NCI-H69 (cell line): ENCODE measurements around the gene RAET1L.
"Not testable (repeated sequence)": the region's sequence is repeated elsewhere in the genome, so short reads cannot be mapped to it uniquely, and the experiment has no call there.

Experiments used
- DNase-seq: peaks from one replicate; lab custom pipeline; 2025; lab: John Stamatoyannopoulos, UW

RAET1L gene

GRCh38 chr6:150016324-150017185, 8.8 kb downstream of the RAET1L start:
- peak; percentile 76 for DNase-seq

DNA sequence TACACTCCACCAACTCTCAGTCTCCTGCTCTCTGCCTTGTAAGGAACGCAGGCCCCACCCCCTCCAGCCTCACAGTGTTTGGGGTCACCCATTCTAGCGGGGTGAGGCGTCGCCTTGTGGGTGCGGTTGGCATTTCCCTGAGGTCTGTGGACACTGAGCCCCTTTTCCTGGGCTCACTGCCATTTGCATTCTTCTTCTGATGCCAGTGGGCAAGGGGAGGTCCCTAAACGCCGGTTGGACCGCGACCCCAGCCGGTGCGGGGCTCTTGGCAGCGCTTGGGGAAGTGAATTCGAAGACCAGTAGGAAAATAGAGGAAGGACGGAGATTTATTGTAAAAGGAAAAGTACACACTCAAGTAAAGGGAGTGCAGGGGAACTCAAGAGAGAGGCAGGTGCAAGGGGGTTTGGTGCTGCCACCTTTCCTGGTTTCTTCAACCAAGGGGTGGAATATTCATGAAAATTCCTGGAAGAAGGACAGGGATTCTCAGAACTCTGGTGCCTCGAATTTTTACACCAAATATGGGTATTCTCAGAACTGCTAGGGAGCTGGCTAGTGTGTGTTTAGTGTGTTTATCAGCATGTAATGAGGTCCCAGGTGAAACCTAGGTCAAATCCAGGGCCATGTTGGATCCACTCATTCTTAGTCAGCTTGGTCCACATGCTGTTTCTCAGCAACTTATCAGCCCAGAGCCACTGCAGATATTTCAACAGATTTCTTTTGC, 9.9 kb downstream of the RAET1L start:
- not testable (repeated sequence) for DNase-seq

GRCh38 chr6:150014623-150015280, 10.6 kb downstream of the RAET1L start:
- DNase-seq = not testable (repeated sequence)

DNA sequence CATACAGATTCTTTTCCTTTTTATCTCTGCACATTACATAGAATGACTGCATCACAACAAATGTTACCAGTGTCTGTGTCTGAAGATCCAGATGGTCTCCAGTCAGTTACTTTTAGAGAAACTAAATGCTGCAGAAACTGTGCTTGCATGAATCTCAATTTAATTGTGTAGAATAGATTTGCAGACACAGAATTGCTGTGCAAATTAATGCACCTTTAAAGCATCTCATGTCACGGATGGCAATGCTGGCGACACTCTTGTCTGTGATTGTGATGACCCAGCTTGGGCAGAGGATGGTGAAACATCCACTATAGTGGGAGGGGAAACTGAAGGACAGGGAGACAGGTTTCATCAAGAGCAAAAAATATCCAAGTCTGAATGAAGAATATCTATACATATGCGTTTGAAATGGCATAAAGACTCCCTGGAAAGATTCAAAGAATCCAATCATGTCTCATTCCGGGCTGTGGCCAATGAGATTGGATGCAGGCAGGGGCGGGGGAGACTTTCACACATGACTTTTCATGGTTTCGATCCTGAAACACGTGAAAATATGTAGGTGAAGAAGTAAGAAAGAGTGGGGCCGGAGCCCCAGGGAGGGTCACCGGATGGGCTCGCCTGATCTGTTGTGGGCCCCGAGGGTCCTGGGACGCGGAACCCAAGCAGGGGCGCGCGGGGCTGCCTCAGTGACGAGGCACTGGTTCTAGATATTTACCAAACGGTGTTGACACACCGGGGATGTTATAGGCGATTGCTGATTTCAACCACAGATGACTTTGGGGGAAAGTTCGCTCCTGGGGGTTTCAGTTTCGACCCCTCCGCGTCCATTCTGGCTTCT, 11.3 kb downstream of the RAET1L start:
- DNase-seq = not testable (repeated sequence)

- DNase-seq = not testable (repeated sequence)
These were observed 12.2 kb downstream of the RAET1L start for GRCh38 chr6:150012846-150013784.

DNA sequence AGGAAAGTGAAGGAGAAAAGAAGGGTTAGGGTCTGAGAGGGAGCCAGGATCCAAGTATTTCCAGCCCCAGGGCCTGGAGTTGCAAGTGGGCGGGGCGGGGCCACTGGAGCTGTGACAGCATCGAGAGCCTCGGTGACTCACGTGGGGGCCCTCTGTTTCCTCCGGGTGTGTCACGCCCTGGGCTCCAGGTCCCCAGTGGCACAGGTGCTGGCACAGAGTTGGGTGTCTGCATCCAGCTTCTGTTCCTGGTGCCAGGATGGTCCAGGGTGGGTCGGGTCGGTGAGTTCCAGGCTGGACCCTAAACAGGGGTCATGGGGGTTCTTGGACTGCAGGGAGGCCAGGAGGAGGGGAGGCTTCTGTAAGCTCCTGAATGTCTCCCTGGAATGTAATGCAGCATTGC, 16.7 kb downstream of the RAET1L start:
- peak; percentile 28 for DNase-seq

DNA sequence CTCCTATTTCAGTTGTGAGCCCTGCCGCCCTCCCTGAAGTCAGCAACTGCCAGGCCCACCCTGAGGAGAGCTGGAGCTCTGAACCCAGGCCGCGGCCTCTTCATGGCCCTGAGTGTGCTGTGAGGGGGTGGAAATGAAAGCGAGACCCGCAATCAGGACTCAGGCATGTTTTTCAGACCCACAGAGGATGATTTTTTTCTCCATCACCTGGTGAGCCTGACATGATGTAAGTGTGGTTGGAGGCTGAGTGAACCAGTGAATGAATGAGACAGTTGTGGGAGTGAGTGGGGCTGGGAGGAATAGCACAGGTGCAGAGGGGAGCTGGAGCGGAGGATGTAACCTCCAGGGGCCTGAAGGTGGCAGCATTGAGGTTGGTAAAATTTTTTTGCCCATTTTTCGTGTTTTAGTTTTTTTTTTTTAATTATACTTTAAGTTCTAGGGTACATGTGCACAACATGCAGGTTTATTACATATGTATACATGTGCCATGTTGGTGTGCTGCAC, 18.3 kb downstream of the RAET1L start:
- peak; percentile 42 for DNase-seq

DNA sequence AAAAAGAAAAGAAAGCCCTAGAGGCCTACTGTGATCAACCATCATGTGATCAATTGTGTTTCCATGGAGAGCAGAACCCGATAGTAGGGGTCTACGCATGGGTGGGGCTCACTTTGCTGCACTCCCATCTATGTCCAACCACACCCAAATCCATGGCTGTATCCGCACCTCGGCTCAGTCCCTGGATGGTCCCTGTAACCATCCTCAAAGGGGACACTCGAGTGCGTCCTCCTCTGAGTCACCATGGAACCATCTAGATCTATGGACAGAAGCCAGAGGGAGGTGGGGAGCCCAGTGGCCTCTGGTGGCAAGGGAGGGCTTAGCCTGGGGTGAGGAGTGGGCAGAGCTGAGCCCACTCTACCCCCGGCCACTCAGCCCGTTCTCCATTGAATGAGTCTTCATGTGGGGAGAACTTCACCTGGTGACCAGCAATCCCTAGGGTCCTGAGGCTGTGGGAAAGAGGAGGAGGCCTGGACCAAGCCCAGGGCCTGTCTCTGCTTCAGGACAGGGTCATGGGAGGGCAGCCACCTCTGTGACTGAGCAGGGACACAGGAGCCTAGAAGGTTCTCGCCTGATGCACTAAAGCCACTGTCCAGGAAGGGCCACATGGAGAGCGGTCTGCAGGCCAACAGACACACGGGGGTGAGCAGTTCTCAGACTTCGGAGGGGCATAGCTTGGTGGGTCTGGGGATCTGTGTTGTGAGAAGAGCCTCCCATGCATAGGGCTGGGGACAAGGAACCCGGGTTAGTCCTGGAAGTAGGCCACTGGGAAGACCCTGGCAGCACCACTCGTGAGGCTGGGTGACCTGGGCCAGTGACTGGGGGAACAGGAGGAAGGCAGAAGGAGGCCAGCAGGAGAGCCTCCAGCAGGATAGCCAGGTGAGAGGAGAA, 19.3 kb downstream of the RAET1L start:
- no peak for DNase-seq

GRCh38 chr6:150004783-150005717, 20.3 kb downstream of the RAET1L start:
- DNase-seq = peak; percentile 97

GRCh38 chr6:150004101-150004782, 21.1 kb downstream of the RAET1L start:
- peak; percentile 54 for DNase-seq

DNA sequence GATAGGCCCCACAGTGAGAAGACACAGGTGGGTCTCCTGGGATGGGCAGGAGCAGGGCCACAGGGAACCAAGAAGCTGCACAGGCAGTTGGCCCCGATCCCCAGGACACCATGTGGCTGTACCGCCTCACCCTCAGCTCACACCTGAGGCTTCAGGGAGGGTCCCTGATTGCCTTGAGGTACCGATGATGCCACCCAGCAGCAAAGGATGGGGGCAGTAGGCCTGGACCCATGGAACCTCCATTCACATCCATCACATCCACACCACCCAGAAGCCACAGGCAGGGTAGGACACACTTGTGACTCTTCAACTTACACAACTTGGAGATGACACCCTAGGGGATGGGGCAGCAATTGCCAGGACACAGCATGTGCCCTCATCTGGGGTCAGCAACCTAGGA, 21.7 kb downstream of the RAET1L start:
- DNase-seq = not testable (repeated sequence)

DNA sequence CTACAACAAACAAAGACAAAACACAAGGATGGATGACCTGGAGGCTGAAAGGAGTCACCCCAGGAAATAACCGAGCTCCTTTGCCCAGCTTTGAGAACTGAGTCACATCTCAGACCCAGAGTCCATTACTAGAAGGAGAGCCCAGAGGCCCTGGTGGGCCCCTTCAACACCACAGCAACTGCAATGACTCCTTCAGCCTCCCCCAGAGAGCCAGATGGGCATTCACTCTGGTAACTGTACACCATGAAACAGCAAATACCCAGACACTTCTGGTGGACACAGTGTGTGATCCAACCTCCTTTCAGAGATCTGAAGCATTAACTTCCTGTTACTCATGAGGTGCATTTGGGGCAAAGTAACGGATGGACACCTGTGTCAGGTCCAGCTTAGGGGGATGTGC, 22.6 kb downstream of the RAET1L start:
- DNase-seq = no peak

DNA sequence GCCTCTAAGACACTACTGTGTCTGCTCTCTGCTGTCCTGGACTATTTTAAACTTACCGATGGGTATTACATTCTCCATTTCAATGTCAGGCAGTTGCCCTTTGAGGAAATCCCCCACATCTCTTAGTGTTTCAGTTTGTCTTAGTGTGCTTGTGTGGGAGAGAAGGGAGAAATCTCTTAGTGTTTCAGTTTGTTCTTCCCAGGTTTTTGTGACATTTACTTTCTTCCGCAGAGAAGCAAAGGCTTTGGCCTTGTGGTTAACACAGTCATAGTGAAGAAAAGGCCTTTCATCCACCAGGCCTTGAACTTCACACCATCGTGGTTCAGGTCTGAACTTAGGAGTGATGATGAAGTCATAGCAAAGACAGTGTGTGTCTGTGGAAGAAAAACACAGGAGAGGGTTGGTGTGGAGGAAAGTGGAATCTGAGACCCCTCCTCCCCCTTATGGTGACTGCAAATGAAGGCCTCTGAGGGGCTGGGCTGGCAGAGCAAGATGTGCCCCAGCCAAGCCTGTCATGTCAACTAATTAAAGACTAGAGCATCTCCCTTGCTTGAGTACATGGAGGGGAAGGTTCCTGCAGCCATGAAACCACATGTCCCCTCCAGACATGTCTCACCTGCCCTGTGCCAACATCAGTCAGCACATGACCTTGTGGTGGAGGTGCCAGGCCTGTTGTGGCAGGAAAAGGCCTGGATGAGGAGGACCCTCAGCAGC, 23.9 kb downstream of the RAET1L start:
- no peak for DNase-seq

DNA sequence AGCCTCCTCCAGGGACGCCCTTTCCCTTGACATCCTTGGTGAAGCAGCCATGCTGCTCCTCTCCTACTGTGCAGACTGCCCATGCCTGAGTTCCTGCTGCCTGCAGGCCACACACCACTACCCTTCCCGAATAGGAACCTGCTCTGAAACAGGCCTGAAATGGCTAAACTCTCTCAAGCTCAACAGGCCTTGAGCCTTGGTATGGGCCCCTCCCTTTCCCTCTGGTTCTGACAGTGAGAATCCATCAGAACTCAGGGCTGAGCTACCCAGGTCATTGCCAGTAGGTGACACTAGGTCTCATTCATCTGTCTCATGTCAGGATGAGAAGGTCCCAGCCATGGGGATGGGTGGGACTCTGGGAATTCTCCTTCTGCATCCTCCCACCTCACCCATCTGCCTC, 25.7 kb downstream of the RAET1L start:
- DNase-seq = no peak

DNA sequence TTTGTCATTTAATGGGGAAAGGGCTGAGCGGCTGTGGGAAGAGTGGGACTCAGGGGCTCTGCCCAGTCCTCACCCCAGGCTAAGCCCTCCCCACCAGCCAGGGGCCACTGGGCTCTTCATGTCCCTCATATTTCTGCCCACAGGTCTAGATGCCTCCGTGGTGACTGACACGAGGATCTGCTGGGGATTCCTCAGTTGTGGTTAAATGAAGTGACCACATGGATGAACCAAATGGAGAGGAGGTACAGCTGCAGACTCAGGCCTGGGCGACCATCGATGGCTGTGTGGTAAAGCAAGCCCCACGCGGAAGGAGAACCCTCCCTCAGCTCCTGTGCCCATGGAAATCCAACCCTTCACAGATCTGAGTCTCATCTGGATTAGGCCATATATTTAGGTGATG, 29.4 kb downstream of the RAET1L start:
- DNase-seq = no peak

DNA sequence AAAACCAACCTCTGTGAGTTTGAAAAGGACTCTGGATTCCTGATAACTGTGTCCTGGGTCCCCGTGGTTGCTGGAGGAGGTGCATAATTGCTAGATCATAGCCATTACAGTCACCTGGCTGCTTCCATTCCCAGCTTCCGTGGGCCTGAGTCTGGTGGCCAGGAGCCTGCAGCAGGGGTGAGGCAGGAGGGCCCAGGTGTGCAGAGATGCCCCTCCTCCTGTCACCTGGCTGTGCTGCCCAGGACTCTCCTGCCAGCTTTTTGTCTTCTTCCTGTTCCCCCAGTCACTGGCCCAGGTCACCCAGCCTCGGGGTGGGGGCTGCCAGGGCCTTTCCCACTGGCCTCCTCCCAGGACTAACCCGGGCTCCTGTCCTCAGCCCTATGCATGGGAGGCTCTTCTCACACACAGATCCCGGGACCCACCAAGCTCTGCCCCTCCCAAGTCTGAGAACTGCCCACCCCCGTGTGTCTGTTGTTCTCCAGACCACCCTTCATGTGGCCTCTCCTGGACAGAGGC, 30.0 kb downstream of the RAET1L start:
- peak; percentile 7 for DNase-seq

GRCh38 chr6:149991838-149992237, 33.5 kb downstream of the RAET1L start:
- DNase-seq = no peak
